Naive thymus-derived CD4-positive, alpha-beta T cell (primary cell): ENCODE data around the gene ZFAND3. TPM values are rescaled to one million over a fixed set of nuclear protein-coding genes. Genes with fewer than 3 reads are reported as not detected.
A peak's percentile ranks its signal among the peaks of the same experiment; 100 is the strongest.
"Not testable (repeated sequence)": the region's sequence is repeated elsewhere in the genome, so short reads cannot be mapped to it uniquely, and the experiment has no call there.

Source experiments
- ATAC-seq: fragments of 150-1000 bp; cut with Tn5 transposase; 2 replicates; pipeline ENCODE4 v1.10.0; 2021; ENCODE audit warnings: mild to moderate bottlenecking, moderate library complexity
- CTCF ChIA-PET: fragments of 350-600 bp; sonication (Branson Sonifier 250); formaldehyde crosslinking; loops from one replicate; lab custom pipeline; 2021; ENCODE audit warnings: antibody characterized with exemption; lab: Charles Lee
- POLR2A ChIA-PET: fragments of 350-600 bp; sonication (Branson Sonifier 250); formaldehyde crosslinking; loops from one replicate; lab custom pipeline; 2021; ENCODE audit warnings: antibody characterized with exemption, inconsistent platforms; lab: Charles Lee
- DNase-seq, 9 donors: peaks; one replicate each; pipeline versions ENCODE4 v3.0.0 to v3.0.0-alpha.2; 2020 to 2022; ENCODE audit warnings: mixed read lengths in 1 of 9
- H3K27ac ChIP-seq: one replicate; pipeline ENCODE4 v1.7.0; 2013; ENCODE audit warnings: mild to moderate bottlenecking, low read depth, low read length, moderate library complexity
- H3K27me3 ChIP-seq, 2 donors: one replicate each; pipeline ENCODE4 v1.7.0; 2013; ENCODE audit warnings: low read length in 2 of 2, mild to moderate bottlenecking in 2 of 2, moderate library complexity in 2 of 2; ENCODE audit not compliant: control insufficient read depth in 2 of 2, insufficient read depth in 2 of 2
- H3K36me3 ChIP-seq, 3 experiments: 1 replicate in 2 of 3; 2 replicates in 1 of 3; pipeline ENCODE4 v1.7.0; 2013; ENCODE audit warnings: low read length in 3 of 3, mild to moderate bottlenecking in 3 of 3, moderate library complexity in 1 of 3; ENCODE audit not compliant: insufficient read depth in 3 of 3, control insufficient read depth in 2 of 3
- H3K4me1 ChIP-seq, 2 donors: one replicate each; pipeline ENCODE4 v1.7.0; 2013; ENCODE audit warnings: low read length in 2 of 2, mild to moderate bottlenecking in 2 of 2, moderate library complexity in 1 of 2; ENCODE audit not compliant: control insufficient read depth in 2 of 2, insufficient read depth in 2 of 2
- H3K4me3 ChIP-seq: 2 replicates; pipeline ENCODE4 v1.7.0; 2013; ENCODE audit warnings: mild to moderate bottlenecking, low read length
- H3K9me3 ChIP-seq, 3 experiments: 1 replicate in 2 of 3; 2 replicates in 1 of 3; pipeline ENCODE4 v1.7.0; 2013; ENCODE audit warnings: low read length in 3 of 3; ENCODE audit not compliant: control insufficient read depth in 2 of 3
- H3K27ac Mint-ChIP-seq, 9 donors: one replicate each; pipeline ENCODE4 v1.8.0; 2020 to 2022; ENCODE audit warnings: mixed read lengths in 9 of 9, mild to moderate bottlenecking in 8 of 9, moderate library complexity in 5 of 9, inconsistent platforms in 2 of 9
- H3K27me3 Mint-ChIP-seq, 5 donors: one replicate each; pipeline ENCODE4 v1.8.0; 2021 to 2022; ENCODE audit warnings: mixed read lengths in 5 of 5, mild to moderate bottlenecking in 1 of 5
- H3K36me3 Mint-ChIP-seq, 5 donors: one replicate each; pipeline ENCODE4 v1.8.0; 2020 to 2022; ENCODE audit warnings: mixed read lengths in 5 of 5, mild to moderate bottlenecking in 3 of 5, inconsistent platforms in 1 of 5
- H3K4me1 Mint-ChIP-seq, 7 donors: one replicate each; pipeline ENCODE4 v1.8.0; 2020 to 2022; ENCODE audit warnings: mixed read lengths in 7 of 7, mild to moderate bottlenecking in 3 of 7, inconsistent platforms in 1 of 7
- H3K4me3 Mint-ChIP-seq, 10 donors: one replicate each; pipeline ENCODE4 v1.8.0; 2020 to 2022; ENCODE audit warnings: mild to moderate bottlenecking in 10 of 10, mixed read lengths in 10 of 10, moderate library complexity in 6 of 10, inconsistent platforms in 2 of 10
- H3K9me3 Mint-ChIP-seq, 11 donors: one replicate each; pipeline ENCODE4 v1.8.0; 2020 to 2022; ENCODE audit warnings: mixed read lengths in 11 of 11, mild to moderate bottlenecking in 4 of 11, inconsistent platforms in 1 of 11, moderate library complexity in 1 of 11
- intact Hi-C, 2 donors: fragments of 100-400 bp; cut with micrococcal nuclease; formaldehyde crosslinking; loops; one replicate each; pipeline ENCODE4 v1.15.1; 2023
- polyA plus RNA-seq, 2 donors: library from polyadenylated mRNA; unstranded; fragments of 300-500 nt; fragmentation: Illumina TruSeq; gene quantifications; one replicate each; pipeline ENCODE4 v1.2.3, GENCODE V29; 2021
- total RNA-seq, 6 experiments: library from RNA in 5 of 6; stranded (reverse) in 5 of 6; gene quantifications; 1 replicate in 5 of 6; 2 replicates in 1 of 6; pipeline ENCODE4 v1.2.3 and lab custom pipeline; 2021 to 2026

ZFAND3 gene
- total and polyA plus RNA-seq, 7 experiments from 2014 or later = 3.5 to 55.0 (median 37.1) TPM

DNA sequence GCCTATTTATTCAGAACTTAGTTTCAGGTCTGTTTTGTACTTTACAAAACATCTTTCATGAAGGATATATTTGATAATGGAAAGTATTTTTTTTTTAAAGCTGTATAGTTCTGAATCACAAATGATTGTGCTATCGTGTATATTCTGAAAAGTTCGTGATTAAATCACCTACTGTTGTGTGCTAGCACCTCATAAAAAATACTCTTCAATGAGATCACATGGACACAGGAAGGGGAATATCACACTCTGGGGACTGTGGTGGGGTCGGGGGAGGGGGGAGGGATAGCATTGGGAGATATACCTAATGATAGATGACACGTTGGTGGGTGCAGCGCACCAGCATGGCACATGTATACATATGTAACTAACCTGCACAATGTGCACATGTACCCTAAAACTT lies 61.1 kb downstream of the ZFAND3 start:
- H3K4me1 ChIP-seq, ATAC-seq, H3K4me3 ChIP-seq, H3K36me3 ChIP-seq, H3K27me3 ChIP-seq, DNase-seq, H3K27me3 Mint-ChIP-seq, H3K9me3 Mint-ChIP-seq, H3K27ac ChIP-seq, POLR2A ChIA-PET, H3K9me3 ChIP-seq, H3K4me3 Mint-ChIP-seq, intact Hi-C loops: not testable (repeated sequence)
- Mint-ChIP-seq H3K27ac (peak overlapping the region in 1 of 9 donors; percentile 61), H3K4me1 (peaks cover 14 to 89% (median 72%) of the 10 kb centered on the region in 7 donors), H3K36me3 (peaks cover 3 to 20% (median 8%) of the 10 kb centered on the region in 5 donors)
- CTCF ChIA-PET = interaction anchor here (0.9 kb wide), 1 partner anchor 28 kb away, joined by 4 read pairs; no protein-coding TSS in a partner anchor

DNA sequence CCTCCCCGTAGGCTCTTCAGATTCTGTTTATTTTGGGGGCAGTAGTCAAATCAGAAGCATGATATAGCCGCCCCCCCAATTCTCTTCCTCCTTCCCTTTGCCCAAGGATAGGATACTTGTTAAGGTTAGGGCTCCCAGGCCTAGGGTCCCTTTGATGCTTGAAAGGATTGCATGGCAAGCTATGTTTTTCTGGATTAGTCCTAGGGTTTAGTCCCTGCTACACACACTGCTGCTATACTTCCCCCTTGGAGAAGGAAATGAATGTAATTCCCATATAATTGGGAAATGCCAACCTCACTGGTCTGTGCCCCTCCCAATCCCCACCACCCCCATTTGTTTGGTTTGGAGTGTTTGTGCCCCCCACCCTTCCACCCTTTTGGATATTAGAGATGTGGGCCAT lies 62.8 kb downstream of the ZFAND3 start:
- H3K9me3 Mint-ChIP-seq = no peaks in the 10 kb centered on the region
- no peak for DNase-seq
- Histone ChIP-seq H3K4me1 (peaks cover 0 to 7% of the 10 kb centered on the region in 2 donors), H3K27me3 (no peaks in the 10 kb centered on the region), H3K36me3 (no peaks in the 10 kb centered on the region), H3K9me3 (no peaks in the 10 kb centered on the region), H3K27ac (no peak overlapping the region), H3K4me3 (no peak overlapping the region)
- H3K27me3 Mint-ChIP-seq = no peaks in the 10 kb centered on the region
- no peak overlapping the region for H3K4me3 Mint-ChIP-seq
- intact Hi-C loops = no loop called here
- POLR2A ChIA-PET = interaction anchor here (1.0 to 1.1 kb wide), 3 partner anchors 11 to 81 kb away, joined by 3 to 4 read pairs (median 3); no protein-coding TSS in a partner anchor
- H3K27ac Mint-ChIP-seq = no peak overlapping the region
- H3K36me3 Mint-ChIP-seq = peaks cover 3 to 15% (median 8%) of the 10 kb centered on the region in 5 donors
- H3K4me1 Mint-ChIP-seq = peaks cover 13 to 78% (median 64%) of the 10 kb centered on the region in 7 donors
- CTCF ChIA-PET = interaction anchor here (1.0 kb wide), 1 partner anchor 33 kb away, joined by 3 read pairs; no protein-coding TSS in a partner anchor
- ATAC-seq = no peak

DNA sequence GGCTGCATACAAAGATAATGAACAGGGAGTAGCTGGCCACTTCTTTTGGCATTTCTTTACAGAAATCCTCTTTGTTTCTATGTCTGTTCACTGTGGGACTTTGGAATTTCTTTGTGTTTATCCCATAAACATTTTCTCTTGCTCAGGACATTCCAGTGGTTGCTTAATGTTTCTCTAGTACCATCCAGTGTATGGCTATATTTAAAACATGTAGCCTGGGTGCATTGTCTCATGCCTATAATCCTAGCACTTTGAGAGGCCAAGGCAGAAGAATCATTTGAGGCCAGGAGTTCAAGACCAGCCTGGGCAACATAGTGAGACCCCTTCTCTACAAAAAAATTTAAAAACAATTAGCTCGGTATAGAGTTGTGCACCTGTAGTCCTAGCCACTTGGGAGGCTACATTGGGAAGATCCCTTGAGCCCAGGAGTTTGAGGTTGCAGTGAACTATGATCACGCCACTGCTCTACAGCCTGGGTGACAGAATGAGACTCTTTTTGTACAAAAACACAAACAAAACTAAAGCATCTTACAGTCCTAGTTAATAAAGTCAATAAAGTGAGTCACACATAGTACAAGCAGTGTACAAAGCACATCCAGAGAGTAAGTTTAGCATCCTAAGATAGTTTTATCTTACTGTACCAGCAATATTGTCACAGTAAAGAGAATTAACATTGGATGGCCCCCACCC lies 63.3 kb downstream of the ZFAND3 start:
- Mint-ChIP-seq H3K27ac (peak overlapping the region in 2 of 9 donors; percentile 66 to 69), H3K27me3 (no peaks in the 10 kb centered on the region), H3K36me3 (peaks cover under 1 to 12% (median 8%) of the 10 kb centered on the region in 5 donors), H3K4me3 (peak overlapping the region in 1 of 10 donors; percentile 29), H3K4me1 (peaks cover 7 to 78% (median 64%) of the 10 kb centered on the region in 7 donors), H3K9me3 (no peaks in the 10 kb centered on the region)
- DNase-seq = no peak
- H3K36me3 ChIP-seq = no peaks in the 10 kb centered on the region
- H3K27ac ChIP-seq = no peak overlapping the region
- ChIA-PET POLR2A (no interaction called here), CTCF (no interaction called here)
- H3K9me3 ChIP-seq = no peaks in the 10 kb centered on the region
- H3K4me3 ChIP-seq = no peak overlapping the region
- no peak for ATAC-seq
- no peaks in the 10 kb centered on the region for H3K27me3 ChIP-seq
- intact Hi-C loops = no loop called here
- H3K4me1 ChIP-seq = peaks cover 0 to 7% of the 10 kb centered on the region in 2 donors

DNA sequence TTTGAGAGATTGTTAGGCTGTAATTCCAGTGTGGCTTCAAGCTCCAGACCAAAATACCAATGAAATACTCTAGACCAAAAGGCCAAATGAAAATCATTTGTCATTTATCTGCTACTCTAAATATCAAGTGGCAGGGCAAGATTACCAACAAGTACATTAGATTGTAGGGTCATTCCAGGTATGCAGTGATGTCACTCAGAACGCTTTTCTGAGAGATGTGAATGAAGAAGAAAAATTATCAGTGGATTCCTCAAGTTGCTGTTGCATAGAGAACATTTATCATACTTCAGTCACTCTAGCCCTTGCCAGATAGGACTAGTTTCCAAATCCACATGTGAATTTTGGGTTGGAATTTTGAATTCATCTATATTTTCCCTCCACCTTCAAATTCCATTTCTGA lies 65.0 kb downstream of the ZFAND3 start:
- no peak overlapping the region for H3K27ac ChIP-seq
- H3K27me3 ChIP-seq = no peaks in the 10 kb centered on the region
- H3K4me1 Mint-ChIP-seq = peaks cover 5 to 78% (median 63%) of the 10 kb centered on the region in 7 donors
- H3K4me3 ChIP-seq = no peak overlapping the region
- H3K9me3 Mint-ChIP-seq = no peaks in the 10 kb centered on the region
- no peaks in the 10 kb centered on the region for H3K27me3 Mint-ChIP-seq
- ATAC-seq (no peak), DNase-seq (no peak)
- peaks cover 0 to 4% of the 10 kb centered on the region in 2 donors for H3K4me1 ChIP-seq
- H3K4me3 Mint-ChIP-seq = no peak overlapping the region
- intact Hi-C loops = no loop called here
- ChIA-PET POLR2A (no interaction called here), CTCF (no interaction called here)
- no peak overlapping the region for H3K27ac Mint-ChIP-seq
- H3K9me3 ChIP-seq = no peaks in the 10 kb centered on the region
- H3K36me3 Mint-ChIP-seq = peaks cover 3 to 11% (median 8%) of the 10 kb centered on the region in 5 donors
- no peaks in the 10 kb centered on the region for H3K36me3 ChIP-seq

DNA sequence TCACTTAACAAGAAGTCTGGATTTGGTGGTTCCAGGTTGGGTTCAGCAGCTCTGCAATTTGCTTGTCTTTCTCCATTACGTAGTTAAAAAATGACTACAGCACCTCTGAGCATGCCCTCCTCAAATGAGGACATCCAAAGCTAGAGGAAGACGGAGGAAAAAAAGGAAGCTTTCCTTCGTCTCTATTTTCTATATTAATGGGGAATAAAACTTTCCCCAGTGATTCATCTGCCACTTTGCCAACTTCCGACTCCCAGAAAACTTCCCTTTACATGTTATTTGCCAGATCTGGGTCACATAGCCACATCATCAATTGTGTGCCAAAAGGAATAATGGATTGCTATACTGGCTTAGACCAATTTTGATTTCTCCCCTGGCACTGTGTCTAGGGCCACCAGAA lies 69.5 kb downstream of the ZFAND3 start:
- Mint-ChIP-seq H3K4me3 (no peak overlapping the region), H3K27ac (peak overlapping the region in 1 of 9 donors; percentile 14)
- POLR2A ChIA-PET = no interaction called here

DNA sequence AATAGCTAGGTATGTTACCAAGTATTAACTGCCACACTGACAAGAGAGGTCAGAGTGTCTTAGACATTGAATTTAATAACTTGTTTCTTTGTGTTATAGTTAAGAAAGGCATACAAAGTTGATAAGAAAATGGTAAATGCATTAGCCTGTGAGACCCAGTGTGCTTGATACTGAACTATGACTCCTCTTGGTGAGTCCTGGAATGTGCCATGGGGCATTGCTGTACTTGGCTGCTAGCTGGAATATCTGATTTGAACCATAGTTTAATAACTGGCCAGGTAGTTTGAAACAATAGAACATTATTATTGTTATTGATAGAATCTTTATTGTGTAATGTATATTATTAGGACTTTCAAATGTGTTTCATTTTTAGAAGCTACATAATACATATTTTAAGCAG lies 70.0 kb downstream of the ZFAND3 start:
- peaks cover 3 to 35% (median 26%) of the 10 kb centered on the region in 5 donors for H3K36me3 Mint-ChIP-seq
- H3K27ac ChIP-seq = no peak overlapping the region
- peak overlapping the region in 1 of 9 donors; percentile 14 for H3K27ac Mint-ChIP-seq
- DNase-seq = no peak
- intact Hi-C loops = no loop called here
- ChIA-PET POLR2A (interaction anchor here (0.5 kb wide), 1 partner anchor 631 kb away, joined by 3 read pairs; no protein-coding TSS in a partner anchor), CTCF (interaction anchor here (0.8 kb wide), 1 partner anchor 30 kb away, joined by 3 read pairs; no protein-coding TSS in a partner anchor)
- no peaks in the 10 kb centered on the region for H3K27me3 ChIP-seq
- H3K4me3 ChIP-seq = no peak overlapping the region
- H3K4me3 Mint-ChIP-seq = no peak overlapping the region
- H3K9me3 ChIP-seq = peaks cover 0 to 8% (median 0%) of the 10 kb centered on the region in 3 experiments
- no peaks in the 10 kb centered on the region for H3K27me3 Mint-ChIP-seq
- H3K9me3 Mint-ChIP-seq = peaks cover 0 to 27% (median 13%) of the 10 kb centered on the region in 11 donors
- no peaks in the 10 kb centered on the region for H3K4me1 ChIP-seq
- H3K4me1 Mint-ChIP-seq = peaks cover 6 to 75% (median 60%) of the 10 kb centered on the region in 7 donors
- ATAC-seq = no peak
- no peaks in the 10 kb centered on the region for H3K36me3 ChIP-seq

More for the DNA sequence above, 69.5 kb downstream of the ZFAND3 start:
- CTCF ChIA-PET = interaction anchor here (0.8 kb wide), 1 partner anchor 30 kb away, joined by 3 read pairs; no protein-coding TSS in a partner anchor
- no peak overlapping the region for H3K27ac ChIP-seq
- Mint-ChIP-seq H3K36me3 (peaks cover 3 to 30% (median 22%) of the 10 kb centered on the region in 5 donors), H3K9me3 (peaks cover 0 to 22% (median 10%) of the 10 kb centered on the region in 11 donors), H3K4me1 (peaks cover 6 to 76% (median 63%) of the 10 kb centered on the region in 7 donors), H3K27me3 (no peaks in the 10 kb centered on the region)
- H3K9me3 ChIP-seq = peaks cover 0 to 8% (median 0%) of the 10 kb centered on the region in 3 experiments
- no peaks in the 10 kb centered on the region for H3K27me3 ChIP-seq
- ATAC-seq (no peak), DNase-seq (no peak)
- no peak overlapping the region for H3K4me3 ChIP-seq
- no peaks in the 10 kb centered on the region for H3K4me1 ChIP-seq
- intact Hi-C loops = no loop called here
- H3K36me3 ChIP-seq = no peaks in the 10 kb centered on the region
